Renal cortical epithelial cell (primary cell): Measurements from ENCODE around the gene CD300LF. TPM values are rescaled to one million over a fixed set of nuclear protein-coding genes. Genes with fewer than 3 reads are reported as not detected.

Experiments used
- DNase-seq: peaks from one replicate; pipeline ENCODE4 v3.0.0-alpha.2; 2011; ENCODE audit warnings: low read depth
- total RNA-seq: library from RNA; depleted of rRNA; stranded (reverse); fragments of >200 nt; gene quantifications from 2 replicates; pipeline ENCODE4 v1.2.3, GENCODE V29; 2014

The CD300LF gene
- total RNA-seq, 1 donor from 2014 or later, result not detected

GRCh38 chr17:74687886-74688285 is 24.8 kb downstream of the CD300LF start:
- DNase-seq, result no peak

DNA sequence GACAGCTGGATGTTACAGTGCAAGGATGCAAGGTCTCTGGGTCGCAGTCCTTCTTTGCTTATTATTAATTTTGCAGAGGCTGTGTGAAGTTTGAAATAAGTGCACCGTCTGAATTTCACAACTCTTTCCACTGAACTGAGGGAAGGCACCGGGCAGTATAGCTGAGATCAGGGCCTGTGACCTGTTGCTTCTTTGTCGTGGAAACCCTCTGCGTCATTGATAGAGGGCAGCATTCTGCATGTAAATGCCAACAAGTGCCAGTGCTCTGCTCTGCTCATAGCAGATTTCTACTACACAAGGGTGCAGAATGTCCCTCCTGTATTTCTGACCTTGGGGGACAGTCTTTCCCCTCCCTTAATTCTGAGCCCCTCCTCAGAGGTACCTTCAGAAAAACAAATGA is 26.0 kb downstream of the CD300LF start:
- DNase-seq, result no peak

DNA sequence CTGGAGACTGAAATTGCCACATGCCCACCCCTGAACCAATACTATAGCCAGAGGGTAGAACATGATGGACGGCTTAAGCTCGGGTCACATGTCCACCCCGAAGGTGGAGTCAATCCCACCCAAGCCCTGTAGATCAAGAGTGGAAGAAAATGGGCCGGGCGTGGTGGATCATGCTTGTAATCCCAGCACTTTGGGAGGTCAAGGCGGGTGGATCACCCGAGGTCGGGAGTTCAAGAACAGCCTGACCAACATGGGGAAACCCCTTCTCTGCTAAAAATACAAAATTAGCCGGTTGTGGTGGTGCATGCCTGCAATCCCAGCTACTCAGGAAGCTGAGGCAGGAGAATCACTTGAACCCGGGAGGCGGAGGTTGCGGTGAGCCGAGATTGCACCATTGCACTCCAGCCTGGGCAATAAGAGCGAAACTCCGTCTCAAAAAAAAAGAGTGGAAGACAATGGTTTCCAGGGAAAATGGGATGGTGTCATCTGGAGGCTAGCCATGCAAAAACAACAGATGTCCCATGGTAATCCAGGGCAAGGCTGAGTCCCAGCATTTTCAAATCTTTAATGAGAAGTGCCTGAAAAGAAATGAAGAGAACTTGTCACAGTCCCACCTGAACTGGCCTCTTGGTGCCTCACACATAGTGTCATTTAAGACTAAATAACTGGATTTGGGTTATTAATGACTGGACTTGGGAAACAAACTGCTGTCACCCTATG is 30.1 kb downstream of the CD300LF start:
- DNase-seq, result no peak

GRCh38 chr17:74682028-74682427 is 30.7 kb downstream of the CD300LF start:
- no peak for DNase-seq

DNA sequence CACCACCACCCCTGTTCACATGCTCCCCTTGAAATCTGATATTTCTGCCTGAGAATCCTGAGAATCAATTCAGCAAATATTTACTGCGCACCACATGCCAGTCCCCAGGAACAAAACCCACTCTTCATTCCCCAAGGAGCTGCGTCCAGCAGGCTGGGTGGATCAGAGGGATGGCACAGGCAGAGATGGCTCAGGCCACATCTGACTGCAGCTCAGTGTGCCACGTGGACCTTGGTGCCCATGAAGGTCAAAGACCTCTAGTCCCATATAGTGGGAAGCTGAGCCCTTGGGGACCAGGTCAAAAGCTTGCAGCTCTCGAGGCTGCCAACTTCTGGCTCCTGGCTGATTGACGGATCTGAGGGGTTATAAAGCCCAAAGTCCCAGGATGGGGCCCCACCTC is 31.8 kb downstream of the CD300LF start:
- DNase-seq, result no peak

GRCh38 chr17:74680213-74680612 is 32.5 kb downstream of the CD300LF start:
- no peak for DNase-seq

GRCh38 chr17:74679374-74679773 is 33.3 kb downstream of the CD300LF start:
- no peak for DNase-seq

GRCh38 chr17:74678541-74678940 is 34.2 kb downstream of the CD300LF start:
- no peak for DNase-seq

DNA sequence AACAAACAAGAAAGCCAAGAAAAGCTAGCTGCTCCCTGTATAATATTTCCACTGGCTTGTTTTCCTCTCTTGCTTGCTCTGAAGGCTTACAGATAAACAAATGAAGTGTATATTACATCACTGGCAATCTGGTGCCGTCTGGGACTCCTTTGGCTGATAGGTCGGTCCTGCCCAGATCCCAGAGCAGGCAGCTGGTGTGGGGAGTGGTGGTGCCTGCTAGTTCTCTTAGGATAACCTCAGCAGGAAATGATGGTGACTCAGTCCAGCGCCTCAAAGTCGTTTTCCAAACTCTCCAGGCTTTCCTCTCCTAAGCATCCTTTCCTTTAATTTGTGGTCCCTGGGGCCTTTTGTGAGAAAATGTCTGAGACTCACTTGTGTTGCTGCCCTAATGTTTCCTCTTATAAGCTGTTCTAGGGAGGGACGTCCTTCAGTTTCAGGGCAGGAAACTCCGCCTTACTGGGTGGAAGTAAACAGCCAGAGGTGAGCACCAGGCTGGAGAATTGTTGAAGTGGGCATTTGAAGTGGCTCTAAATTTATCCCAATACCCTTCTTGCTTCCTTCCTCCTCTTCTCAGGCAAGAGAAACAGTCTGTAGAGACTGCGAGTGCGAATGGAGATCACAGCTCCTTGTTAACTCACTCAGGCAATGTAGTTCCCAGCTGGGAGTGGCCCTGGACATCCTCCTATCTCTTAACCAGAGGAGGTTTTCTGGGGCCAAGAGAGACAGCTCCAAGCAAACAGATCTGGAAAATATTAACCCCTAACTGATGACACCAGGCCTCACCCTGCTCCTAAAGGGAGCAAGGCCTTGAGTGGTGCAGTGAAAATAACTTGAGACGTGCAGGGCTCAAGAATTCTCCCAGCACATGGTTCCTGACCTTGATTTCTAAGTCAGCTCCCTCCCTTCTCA is 34.9 kb downstream of the CD300LF start:
- DNase-seq, result no peak

GRCh38 chr17:74671031-74671771 is 41.5 kb downstream of the CD300LF start:
- peak; percentile 46 for DNase-seq

DNA sequence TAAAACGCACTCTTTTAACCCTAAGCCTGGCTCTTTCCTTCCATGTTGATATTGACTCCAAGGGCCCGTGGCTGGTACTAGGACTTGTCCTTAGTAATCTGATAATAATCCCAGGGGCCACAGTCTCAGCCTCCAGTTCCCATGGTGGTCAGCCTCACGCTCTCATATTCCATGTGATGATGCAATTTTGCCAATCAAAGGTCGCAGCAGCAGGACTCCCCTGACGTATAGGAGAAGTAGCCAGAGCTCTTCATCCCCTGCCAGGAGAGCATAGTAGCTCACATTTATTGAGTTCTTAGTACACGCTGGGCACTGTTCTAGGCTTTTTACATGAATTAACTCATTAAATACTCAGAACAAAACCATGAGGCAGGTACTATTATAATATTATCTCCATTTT is 42.4 kb downstream of the CD300LF start:
- DNase-seq, result no peak

GRCh38 chr17:74663561-74663960 is 49.2 kb downstream of the CD300LF start:
- DNase-seq, result peak; percentile 22

GRCh38 chr17:74659889-74660288 is 52.8 kb downstream of the CD300LF start:
- DNase-seq, result peak; percentile 31

- DNase-seq, result no peak
Observed at GRCh38 chr17:74658620-74659019, 54.1 kb downstream of the CD300LF start.

GRCh38 chr17:74654742-74655141 is 58.0 kb downstream of the CD300LF start:
- no peak for DNase-seq

DNA sequence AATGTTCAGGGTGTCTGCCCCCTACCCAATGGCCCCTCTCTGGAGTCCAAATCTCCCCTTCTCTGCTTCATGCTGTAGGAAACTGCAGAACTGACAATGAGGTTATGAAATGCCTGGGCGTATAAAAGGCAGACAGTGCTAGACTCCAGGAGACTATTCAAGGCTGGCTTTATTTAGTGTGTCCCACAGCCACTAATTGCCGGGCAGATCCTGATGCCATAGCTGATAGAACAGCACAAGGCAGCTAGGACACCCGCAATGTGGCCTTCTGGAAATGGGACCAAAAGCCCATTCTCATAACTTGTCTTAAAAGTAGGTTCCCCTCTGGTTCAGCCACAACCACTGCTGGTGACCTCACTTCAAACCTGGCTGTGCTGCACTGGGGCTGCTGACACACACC is 60.7 kb downstream of the CD300LF start:
- no peak for DNase-seq

DNA sequence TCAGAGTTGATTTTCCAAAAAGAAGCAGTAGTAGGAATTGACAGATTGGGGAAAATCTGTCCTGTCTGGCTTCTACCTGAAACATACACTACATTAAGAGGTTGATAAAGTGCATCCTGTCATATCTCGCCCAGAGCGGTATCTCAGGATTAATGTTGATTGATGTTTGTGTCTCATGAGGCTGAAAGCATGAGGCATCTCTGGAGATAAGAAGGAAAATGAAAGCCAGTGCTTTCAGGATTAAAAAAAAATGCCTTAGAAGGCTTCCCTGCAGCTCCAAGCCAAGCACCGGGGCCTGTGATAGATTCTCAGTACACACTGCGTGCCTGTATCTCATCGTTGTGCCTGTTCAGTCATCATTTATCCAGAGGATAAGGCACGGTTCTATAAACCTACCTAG is 62.8 kb downstream of the CD300LF start:
- DNase-seq, result no peak

GRCh38 chr17:74647871-74648672 is 64.7 kb downstream of the CD300LF start:
- DNase-seq, result no peak

DNA sequence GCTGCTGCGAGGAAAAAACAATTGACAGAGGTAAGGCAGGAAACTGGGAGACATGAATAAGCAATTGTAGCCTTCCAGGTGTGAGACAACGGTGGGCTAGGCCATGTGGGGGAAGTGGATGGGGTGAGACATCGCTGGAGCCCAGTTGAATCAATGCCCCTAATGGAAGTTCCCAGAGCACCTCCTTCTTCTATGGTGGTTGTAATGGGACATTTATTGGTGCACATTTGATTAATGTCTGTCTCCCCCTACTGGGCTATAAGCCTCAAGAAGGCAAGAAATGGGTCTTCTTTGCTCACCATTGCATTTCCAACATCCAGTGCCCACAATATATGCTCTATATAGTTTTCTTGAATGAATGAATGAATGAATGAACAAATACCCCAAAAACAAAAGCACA is 66.5 kb downstream of the CD300LF start:
- DNase-seq, result peak; percentile 14

GRCh38 chr17:74645010-74645409 is 67.7 kb downstream of the CD300LF start:
- DNase-seq, result peak; percentile 3

- DNase-seq, result no peak
Observed at GRCh38 chr17:74644419-74644818, 68.3 kb downstream of the CD300LF start.
